SKM-1 (cell line): ENCODE measurements around the gene CAPN7.
A peak's percentile ranks its signal among the peaks of the same experiment; 100 is the strongest.

Experiments
- DNase-seq: peaks from one replicate; lab custom pipeline; 2025; ENCODE audit not compliant: unreplicated experiment; lab: John Stamatoyannopoulos, UW

Gene CAPN7

DNA sequence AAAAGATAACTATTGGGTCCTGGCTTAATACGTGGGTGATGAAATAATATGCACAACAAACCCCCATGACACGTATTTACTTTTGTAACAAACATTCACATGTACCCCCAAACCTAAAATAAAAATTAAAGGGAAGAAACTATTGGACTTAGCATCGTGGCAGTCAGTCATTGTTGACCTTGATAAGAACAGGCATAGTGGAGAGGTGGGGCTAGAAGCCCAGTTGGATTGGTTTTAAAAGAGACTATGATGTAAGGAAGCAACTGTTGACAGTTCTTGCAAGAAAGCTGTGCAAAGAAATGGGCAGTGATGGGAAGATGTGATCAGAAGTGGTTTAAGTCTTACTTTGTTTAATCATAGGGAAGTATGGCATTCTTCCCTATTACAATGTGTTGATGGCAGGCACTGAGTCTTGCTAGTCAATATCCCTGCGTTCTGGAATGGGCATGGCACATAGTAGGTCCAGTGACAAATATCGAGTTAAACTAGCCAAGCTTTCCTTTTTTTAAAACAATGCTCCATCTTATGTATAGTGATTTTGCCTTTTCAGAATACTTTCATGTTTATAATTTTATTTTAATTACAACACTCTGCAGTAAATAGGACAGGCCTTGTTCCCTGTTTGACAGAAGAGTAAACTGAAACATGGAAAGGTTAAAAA lies 37.9 kb downstream of the CAPN7 start:
- no peak for DNase-seq

- no peak for DNase-seq
These were observed 40.1 kb downstream of the CAPN7 start for GRCh38 chr3:15246186-15246585.

GRCh38 chr3:15253023-15253697 lies 47.1 kb downstream of the CAPN7 start:
- DNase-seq: no peak

DNA sequence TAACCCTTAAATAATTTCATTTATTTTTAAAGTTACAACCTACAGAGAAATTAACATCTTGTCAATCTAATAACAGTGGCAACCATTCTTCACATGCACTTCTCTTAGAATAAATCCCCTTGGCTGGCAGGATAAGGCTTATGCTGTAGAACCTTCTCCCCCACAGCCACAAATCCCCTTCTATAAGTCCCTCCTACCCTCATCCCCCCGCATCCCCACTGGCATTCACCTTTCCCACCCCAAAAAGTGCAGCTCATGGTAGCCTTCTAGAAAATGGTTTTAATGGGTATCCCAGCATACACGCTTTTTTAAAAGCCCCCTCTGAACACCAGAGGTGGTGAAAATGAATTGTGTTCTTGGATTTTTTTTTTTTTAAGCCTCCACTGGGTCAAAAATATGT lies 49.2 kb downstream of the CAPN7 start:
- DNase-seq: no peak

- DNase-seq: no peak
These were observed 50.9 kb downstream of the CAPN7 start for GRCh38 chr3:15256861-15257341.

- DNase-seq: no peak
These were observed 52.7 kb downstream of the CAPN7 start for GRCh38 chr3:15258720-15259119.

GRCh38 chr3:15260531-15260930 lies 54.5 kb downstream of the CAPN7 start:
- DNase-seq: no peak

DNA sequence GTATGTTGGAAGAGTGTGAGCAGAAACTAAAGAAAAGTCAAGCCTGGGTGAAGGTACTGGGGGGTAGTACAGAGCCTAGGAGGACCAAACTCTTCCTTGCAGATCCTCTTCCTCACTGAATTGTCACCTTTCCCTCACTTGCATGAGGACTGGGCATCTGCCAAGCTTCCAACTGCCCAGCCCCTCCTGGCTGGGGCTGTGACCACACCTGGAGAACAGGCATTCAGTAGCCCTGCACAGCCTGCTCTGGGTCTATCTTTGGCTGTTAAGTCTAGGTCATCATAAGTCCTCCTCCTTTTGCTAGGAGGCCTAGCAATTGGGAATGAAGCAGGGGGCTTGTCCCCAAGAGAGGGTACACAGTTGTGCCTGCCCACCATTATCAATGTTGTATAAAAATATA lies 55.2 kb downstream of the CAPN7 start:
- no peak for DNase-seq

GRCh38 chr3:15262021-15262420 lies 56.0 kb downstream of the CAPN7 start:
- DNase-seq: no peak

DNA sequence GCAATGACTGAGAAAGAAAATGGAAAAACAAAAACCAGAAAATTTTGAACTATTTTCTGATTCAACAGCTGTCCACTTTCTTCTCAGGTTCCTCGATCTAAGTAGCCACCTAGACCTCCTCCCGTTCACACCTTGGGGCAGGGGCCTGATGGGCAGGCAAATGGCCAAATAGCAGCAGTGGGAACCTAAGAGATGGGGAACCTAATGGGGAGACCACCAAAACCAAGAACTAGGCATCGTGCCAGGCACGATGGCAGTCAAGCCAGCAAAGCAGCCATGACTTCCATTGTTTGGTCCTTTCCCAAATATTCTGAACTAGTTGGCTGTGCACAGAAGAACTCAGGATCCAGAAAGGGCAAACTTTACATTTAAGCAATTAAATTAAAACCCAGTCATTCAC lies 57.1 kb downstream of the CAPN7 start:
- no peak for DNase-seq

- DNase-seq: no peak
These were observed 57.9 kb downstream of the CAPN7 start for GRCh38 chr3:15263926-15264325.

DNA sequence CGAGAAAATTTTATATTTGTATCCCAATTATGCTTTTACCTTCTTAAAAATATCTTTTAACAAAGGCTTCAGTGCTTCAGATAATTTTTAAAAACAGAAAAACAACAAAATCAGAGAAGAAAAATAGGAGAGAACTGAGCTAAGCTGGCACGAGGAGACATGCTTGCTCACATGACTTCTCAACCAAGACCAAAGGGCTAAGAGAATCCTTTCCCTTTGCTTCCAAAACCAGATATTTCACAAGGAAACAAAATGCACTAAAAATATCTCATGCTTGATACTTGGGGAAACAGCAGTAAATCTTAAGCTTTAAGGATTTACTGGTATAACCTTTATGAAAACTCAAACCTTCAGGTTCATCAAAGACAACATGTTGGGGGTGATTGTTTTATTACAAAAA lies 58.4 kb downstream of the CAPN7 start:
- DNase-seq: no peak

GRCh38 chr3:15265655-15266509 lies 59.8 kb downstream of the CAPN7 start:
- DNase-seq: no peak

DNA sequence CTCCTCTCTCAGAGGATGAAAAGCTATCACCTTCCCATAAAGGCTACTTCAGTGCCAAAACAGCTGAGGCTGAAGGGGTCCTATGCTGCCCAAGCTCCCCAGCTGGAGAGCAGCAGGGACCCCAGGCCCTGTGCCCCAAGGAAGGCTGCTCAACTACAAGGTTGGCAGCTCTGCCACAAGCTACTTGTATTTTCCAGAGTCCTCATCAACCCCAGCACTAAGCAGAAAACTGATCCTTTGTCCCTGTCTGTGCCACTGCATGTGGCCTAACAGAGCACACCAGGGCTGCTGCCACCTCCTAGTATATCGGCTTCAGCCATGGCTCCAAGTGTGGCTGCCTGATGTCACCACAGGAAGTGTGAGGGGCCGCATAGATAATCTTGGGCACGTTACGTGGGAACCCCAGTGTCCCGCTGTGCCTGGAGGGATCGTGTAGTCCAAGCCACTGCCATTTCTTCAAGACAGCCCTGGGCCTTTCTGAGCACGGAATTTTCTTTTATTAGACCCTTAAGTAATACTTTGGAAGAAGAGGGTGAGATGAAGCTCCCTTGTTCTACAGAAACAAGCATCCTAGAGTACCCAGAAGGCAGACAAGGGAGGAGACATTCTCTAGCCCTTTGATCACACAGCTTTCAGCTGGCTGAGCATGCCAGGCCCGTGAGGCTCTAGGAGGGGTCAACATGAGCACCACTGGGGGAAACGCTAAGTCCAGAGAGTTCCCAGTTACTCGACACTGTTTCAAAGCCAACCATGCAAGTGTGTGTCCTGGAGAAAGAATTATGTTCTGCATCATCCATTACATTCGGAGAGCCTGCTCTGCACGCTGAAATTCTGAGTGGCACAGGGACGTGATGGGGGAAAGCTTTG lies 60.7 kb downstream of the CAPN7 start:
- no peak for DNase-seq

GRCh38 chr3:15267502-15267901 lies 61.5 kb downstream of the CAPN7 start:
- DNase-seq: no peak

GRCh38 chr3:15268033-15268631 lies 62.1 kb downstream of the CAPN7 start:
- peak; percentile 63 for DNase-seq

DNA sequence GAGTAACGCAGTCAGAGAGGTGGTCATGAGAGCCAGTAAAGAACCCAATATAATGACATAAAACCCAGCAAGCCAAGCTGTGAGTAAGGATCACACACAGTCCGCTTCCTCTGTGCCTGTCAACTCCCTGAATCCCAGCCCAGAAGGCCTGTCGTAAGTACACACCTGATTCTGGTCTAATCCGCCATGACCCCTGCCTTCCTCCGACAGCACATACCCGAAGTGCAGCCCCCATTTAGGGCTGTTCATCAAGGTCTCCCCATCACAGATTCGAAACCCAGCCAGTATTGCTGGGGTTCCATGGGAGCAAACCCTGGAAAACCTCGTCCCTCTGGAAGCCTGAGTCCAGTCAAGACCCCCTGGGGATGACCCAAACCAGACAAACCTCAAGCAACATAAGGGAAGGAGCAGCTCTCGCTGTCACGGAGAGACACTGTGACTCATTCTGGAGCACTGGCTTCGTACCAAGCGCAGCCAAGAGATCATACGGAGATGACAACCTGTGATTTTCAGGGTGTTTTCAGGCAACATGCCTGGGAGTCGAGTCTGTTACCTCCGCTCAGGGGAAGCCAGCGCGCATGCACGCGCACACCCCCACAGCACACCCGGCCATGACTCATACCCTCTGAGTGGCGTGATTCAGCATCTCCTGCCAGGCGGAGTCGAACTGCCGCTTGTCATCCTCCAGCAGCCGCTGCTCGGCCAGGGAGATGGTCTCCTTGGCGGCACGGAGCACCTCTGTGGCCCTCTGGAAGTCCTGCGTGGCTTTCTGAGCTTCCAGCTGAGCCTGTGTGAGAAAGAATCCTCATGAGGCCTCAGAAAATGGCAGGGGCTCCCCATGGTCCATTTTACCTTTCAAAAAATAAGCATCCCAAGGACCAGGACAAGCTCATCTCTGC lies 63.3 kb downstream of the CAPN7 start:
- DNase-seq: no peak

- no peak for DNase-seq
These were observed 65.0 kb downstream of the CAPN7 start for GRCh38 chr3:15271030-15271429.

- DNase-seq: peak; percentile 93
These were observed 65.8 kb downstream of the CAPN7 start for GRCh38 chr3:15271785-15272381.
